Thymus (tissue), 11 donors: Measurements from ENCODE around the gene TUBGCP2. TPM values are rescaled to one million over a fixed set of nuclear protein-coding genes. Genes with fewer than 3 reads are reported as not detected.
"Not testable (repeated sequence)": the region's sequence is repeated elsewhere in the genome, so short reads cannot be mapped to it uniquely, and the experiment has no call there.

Source experiments
- DNase-seq, 9 donors: peaks; one replicate each; pipeline ENCODE4 v3.0.0-alpha.2; 2013; ENCODE audit warnings: low spot score in 9 of 9, low read depth in 6 of 9, missing footprints in 1 of 9
- H3K27ac ChIP-seq, 2 donors: one replicate each; pipeline ENCODE4 v1.5.1; 2013; ENCODE audit warnings: control low read depth in 1 of 2, low read depth in 1 of 2, low read length in 1 of 2, mild to moderate bottlenecking in 1 of 2, moderate library complexity in 1 of 2
- H3K27me3 ChIP-seq, 2 donors: one replicate each; pipeline ENCODE4 v1.5.1; 2013; ENCODE audit warnings: low read length in 1 of 2; ENCODE audit not compliant: control insufficient read depth in 2 of 2, insufficient read depth in 1 of 2
- H3K36me3 ChIP-seq, 2 donors: one replicate each; pipeline ENCODE4 v1.5.1; 2013; ENCODE audit warnings: low read length in 1 of 2, mild to moderate bottlenecking in 1 of 2, moderate library complexity in 1 of 2; ENCODE audit not compliant: control insufficient read depth in 2 of 2, insufficient read depth in 2 of 2
- H3K4me1 ChIP-seq, 2 donors: one replicate each; pipeline ENCODE4 v1.5.1; 2013; ENCODE audit warnings: low read length in 2 of 2; ENCODE audit not compliant: control insufficient read depth in 2 of 2, insufficient read depth in 2 of 2
- H3K4me3 ChIP-seq, 2 donors: one replicate each; pipeline ENCODE4 v1.5.1; 2013; ENCODE audit warnings: low read length in 2 of 2, control low read depth in 1 of 2, mild to moderate bottlenecking in 1 of 2
- H3K9me3 ChIP-seq, 2 donors: one replicate each; pipeline ENCODE4 v1.5.1; 2013; ENCODE audit warnings: low read length in 1 of 2, mild to moderate bottlenecking in 1 of 2; ENCODE audit not compliant: control insufficient read depth in 2 of 2, insufficient read depth in 1 of 2
- WGBS: extraction: QIAGEN DNeasy Blood & Tissue Kit; methylation state at CpG from one replicate; pipeline ENCODE4 v1.1.7; 2013; 5-methylcytosine and 5-hydroxymethylcytosine counted together
- polyA plus RNA-seq: library from polyadenylated mRNA; stranded (reverse); fragments of 200-250 nt; gene quantifications from one replicate; pipeline ENCODE4 v1.2.3, GENCODE V29; 2013
- total RNA-seq: library from RNA; stranded (reverse); fragments of 120-200 nt; gene quantifications from one replicate; pipeline ENCODE4 v1.2.4, GENCODE V29; 2013
- donor health status: healthy.

The TUBGCP2 gene
- total and polyA plus RNA-seq, 2 donors, result 26.9 to 164 TPM

GRCh38 chr10:133235932-133236331 is 72.7 kb downstream of the TUBGCP2 start:
- 3% methylated on average over 18 of the region's 18 CpGs for WGBS

GRCh38 chr10:133235265-133235855 is 73.3 kb downstream of the TUBGCP2 start:
- peaks cover 81 to 91% of the 10 kb centered on the region in 2 donors for H3K27me3 ChIP-seq

More at GRCh38 chr10:133235932-133236331, 72.7 kb downstream of the TUBGCP2 start:
- Histone ChIP-seq H3K27ac (no peak overlapping the region), H3K4me1 (peaks cover under 1 to 4% of the 10 kb centered on the region in 2 donors), H3K27me3 (peaks cover 78 to 93% of the 10 kb centered on the region in 2 donors), H3K4me3 (no peak overlapping the region), H3K9me3 (peaks cover 0 to 3% of the 10 kb centered on the region in 2 donors), H3K36me3 (no peaks in the 10 kb centered on the region)
- DNase-seq, result no peak

GRCh38 chr10:133234796-133235195 is 73.9 kb downstream of the TUBGCP2 start:
- DNase-seq, H3K27ac ChIP-seq, H3K36me3 ChIP-seq, H3K9me3 ChIP-seq, H3K4me1 ChIP-seq, H3K4me3 ChIP-seq: not testable (repeated sequence)
- H3K27me3 ChIP-seq, result peaks cover 83 to 88% of the 10 kb centered on the region in 2 donors
- WGBS, result 40% methylated on average over 8 of the region's 10 CpGs

More at GRCh38 chr10:133235265-133235855, 73.3 kb downstream of the TUBGCP2 start:
- 7% methylated on average over 48 of the region's 48 CpGs for WGBS
- H3K4me3 ChIP-seq, result no peak overlapping the region
- no peak overlapping the region for H3K27ac ChIP-seq
- no peak for DNase-seq
- no peaks in the 10 kb centered on the region for H3K36me3 ChIP-seq
- peaks cover 0 to 3% of the 10 kb centered on the region in 2 donors for H3K9me3 ChIP-seq
- peaks cover 0 to 4% of the 10 kb centered on the region in 2 donors for H3K4me1 ChIP-seq

DNA sequence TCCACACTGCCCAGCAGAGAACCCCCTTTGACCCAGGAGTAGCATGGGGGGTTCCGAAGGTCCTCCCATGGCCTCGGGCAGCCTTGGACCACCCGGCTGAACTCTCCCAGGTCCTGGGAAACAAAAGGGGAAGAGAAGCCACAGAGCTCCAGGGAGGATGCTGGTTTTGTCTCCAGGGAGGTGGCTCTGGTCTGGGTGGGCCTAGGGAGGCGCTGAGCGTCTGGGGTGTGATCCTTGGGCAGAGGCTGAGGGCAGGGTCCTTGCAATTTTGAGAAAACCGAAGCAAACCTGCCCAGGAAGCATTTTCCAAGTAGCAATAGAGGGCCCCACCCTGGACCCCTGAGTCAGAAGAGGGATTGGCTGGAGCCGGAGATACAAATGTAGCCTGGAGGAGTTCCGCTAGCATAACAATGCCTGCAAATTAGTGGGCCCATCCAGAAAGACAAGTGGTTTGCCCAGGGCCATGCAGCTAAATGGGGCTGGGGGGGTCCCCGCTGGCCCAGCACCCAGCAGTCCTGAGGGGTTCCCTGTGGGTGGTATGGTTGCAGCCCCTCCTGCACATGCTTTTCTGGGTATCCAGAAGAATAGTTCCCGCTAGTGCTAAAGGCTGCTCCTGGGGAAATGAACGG is 76.6 kb downstream of the TUBGCP2 start:
- Histone ChIP-seq H3K4me3 (no peak overlapping the region), H3K9me3 (peaks cover 0 to 3% of the 10 kb centered on the region in 2 donors), H3K27me3 (peaks cover 78 to 86% of the 10 kb centered on the region in 2 donors), H3K4me1 (peaks cover 0 to 4% of the 10 kb centered on the region in 2 donors), H3K36me3 (no peaks in the 10 kb centered on the region), H3K27ac (no peak overlapping the region)
- no peak for DNase-seq
- 69% methylated on average over 11 of the region's 11 CpGs for WGBS

- Histone ChIP-seq H3K27ac (no peak overlapping the region), H3K4me3 (no peak overlapping the region), H3K4me1 (peaks cover 0 to 4% of the 10 kb centered on the region in 2 donors), H3K27me3 (peaks cover 77 to 86% of the 10 kb centered on the region in 2 donors), H3K9me3 (peaks cover 0 to 3% of the 10 kb centered on the region in 2 donors), H3K36me3 (no peaks in the 10 kb centered on the region)
- no peak for DNase-seq
- 31% methylated on average over 44 of the region's 44 CpGs for WGBS
Observed at GRCh38 chr10:133231244-133231945, 77.3 kb downstream of the TUBGCP2 start.

- no peak for DNase-seq
- 4% methylated on average over 122 of the region's 122 CpGs for WGBS
- H3K27ac ChIP-seq, result no peak overlapping the region
- H3K27me3 ChIP-seq, result peaks cover 74 to 86% of the 10 kb centered on the region in 2 donors
- H3K4me1 ChIP-seq, result peaks cover 4 to 6% of the 10 kb centered on the region in 2 donors
- peaks cover 0 to 2% of the 10 kb centered on the region in 2 donors for H3K9me3 ChIP-seq
- no peak overlapping the region for H3K4me3 ChIP-seq
- H3K36me3 ChIP-seq, result no peaks in the 10 kb centered on the region
Observed at GRCh38 chr10:133230387-133231195, 78.1 kb downstream of the TUBGCP2 start.

GRCh38 chr10:133230044-133230361 is 78.7 kb downstream of the TUBGCP2 start, which contains the start of gene UTF1:
UTF1 (plus strand) TSS chr10:133230217; CDS start chr10:133230289, 72 bp downstream.
- H3K27me3 ChIP-seq, result peaks cover 70 to 84% of the 10 kb centered on the region in 2 donors
- WGBS, result 2% methylated on average over 49 of the region's 49 CpGs

DNA sequence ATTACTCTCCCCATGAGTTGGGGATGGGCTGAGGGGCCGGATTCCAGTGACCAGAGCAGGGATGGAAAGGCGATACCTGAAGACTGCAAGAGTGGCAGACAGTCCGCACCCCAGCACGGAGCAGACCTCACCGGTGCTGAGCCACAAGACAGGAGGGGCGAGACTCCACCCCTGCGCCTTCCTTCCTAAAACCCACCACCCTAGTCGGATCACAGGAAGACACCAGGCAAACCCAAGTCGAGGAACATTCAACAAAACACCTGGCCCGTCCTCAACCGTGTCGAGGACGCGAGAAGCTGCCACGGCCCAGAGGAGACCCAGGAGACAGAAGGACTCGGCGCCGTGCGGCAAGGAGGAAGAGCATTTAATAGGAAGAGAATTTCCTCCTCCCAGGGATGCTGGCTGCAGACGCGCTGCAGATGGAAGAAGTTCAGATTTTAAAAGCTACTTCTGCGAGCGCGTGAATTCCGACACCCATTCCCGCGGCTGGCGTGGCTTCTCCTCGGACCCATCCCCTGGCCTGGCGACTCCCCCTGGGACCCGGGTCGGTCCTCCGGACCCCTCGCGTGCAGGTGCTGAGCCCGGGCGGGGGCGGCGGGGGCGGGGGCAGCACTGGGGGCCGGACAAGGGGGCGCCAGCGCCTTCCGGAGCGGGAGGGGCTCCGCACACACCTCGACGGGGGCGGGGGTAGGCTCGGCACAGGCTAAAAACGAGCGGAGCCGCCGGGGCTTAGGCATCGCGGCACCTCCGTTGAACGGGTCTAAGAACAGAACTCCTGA is 79.2 kb downstream of the TUBGCP2 start:
- Histone ChIP-seq H3K4me3 (no peak overlapping the region), H3K27me3 (peaks cover 68 to 85% of the 10 kb centered on the region in 2 donors), H3K4me1 (peaks cover 0 to 6% of the 10 kb centered on the region in 2 donors), H3K9me3 (no peaks in the 10 kb centered on the region), H3K27ac (no peak overlapping the region), H3K36me3 (no peaks in the 10 kb centered on the region)
- whole genome bisulfite sequencing, result 10% methylated on average over 58 of the region's 58 CpGs
- no peak for DNase-seq

More at GRCh38 chr10:133230044-133230361, 78.7 kb downstream of the TUBGCP2 start, which contains the start of gene UTF1:
- Histone ChIP-seq H3K27ac (no peak within 1 kb of the TSS), H3K9me3 (no peaks in the 10 kb centered on the region), H3K36me3 (no peaks in the 10 kb centered on the region), H3K4me1 (peaks cover 0 to 6% of the 10 kb centered on the region in 2 donors), H3K4me3 (no peak within 1 kb of the TSS)
- no peak for DNase-seq
